SK-N-SH (cell line): ENCODE data around the gene CNEP1R1. TPM values are rescaled to one million over a fixed set of nuclear protein-coding genes. Genes with fewer than 3 reads are reported as not detected.

Source experiments
- CTCF ChIA-PET: fragments of 300-600, 350-600 bp; formaldehyde crosslinking; extraction: SDS; loops from one replicate; lab custom pipeline; 2021; lab: Yijun Ruan, JAX
- POLR2A ChIA-PET: fragments of 350-600 bp; sonication (Branson Sonifier 250); formaldehyde crosslinking; extraction: SDS; loops from one replicate; lab custom pipeline; 2020; ENCODE audit warnings: antibody characterized with exemption, inconsistent platforms; lab: Yijun Ruan, JAX
- DNase-seq: peaks from one replicate; pipeline ENCODE4 v3.0.0; 2012
- H2AFZ ChIP-seq: fragments of 200-600 bp; sonication (generic); 2 replicates; pipeline ENCODE4 v1.8.1; 2016; ENCODE audit warnings: antibody characterized with exemption, mild to moderate bottlenecking, low read depth
- H3F3A ChIP-seq: fragments of 200-600 bp; sonication (generic); replicated peaks from 2 replicates; pipeline ENCODE3; 2016; ENCODE audit warnings: antibody characterized with exemption, mild to moderate bottlenecking; ENCODE audit not compliant: insufficient read depth
- H3K27ac ChIP-seq, 2 experiments: fragments of 200-500 bp in 1 of 2; fragments of 200-600 bp in 1 of 2; sonication (Bioruptor generic) in 1 of 2; sonication (generic), shearing (Covaris generic) in 1 of 2; 2 replicates each; pipeline versions ENCODE4 v1.5.1 to v1.6.1; 2014 to 2016; ENCODE audit warnings: low read depth in 2 of 2, inconsistent platforms in 1 of 2, low read length in 1 of 2, mild to moderate bottlenecking in 1 of 2, mixed read lengths in 1 of 2
- H3K27me3 ChIP-seq: fragments of 200-600 bp; sonication (generic), shearing (Covaris generic); 2 replicates; pipeline ENCODE4 v1.6.1; 2016; ENCODE audit warnings: mixed run types; ENCODE audit not compliant: insufficient read depth
- H3K36me3 ChIP-seq, 2 experiments: fragments of 200-500 bp in 1 of 2; fragments of 200-600 bp in 1 of 2; sonication (Bioruptor generic) in 1 of 2; sonication (generic) in 1 of 2; replicated peaks in 1 of 2; 2 replicates each; pipeline versions ENCODE3 to v1.5.1; 2014 to 2016; ENCODE audit warnings: low read length in 1 of 2, mild to moderate bottlenecking in 1 of 2; ENCODE audit not compliant: insufficient read depth in 2 of 2, control insufficient read depth in 1 of 2
- H3K4me1 ChIP-seq, 2 experiments: fragments of 200-500 bp in 1 of 2; fragments of 200-600 bp in 1 of 2; sonication (Bioruptor generic) in 1 of 2; sonication (generic), shearing (Covaris generic) in 1 of 2; 2 replicates each; pipeline versions ENCODE4 v1.5.1 to v1.6.1; 2014 to 2016; ENCODE audit warnings: low read depth in 1 of 2, low read length in 1 of 2, mixed run types in 1 of 2; ENCODE audit not compliant: insufficient read depth in 2 of 2, control insufficient read depth in 1 of 2
- H3K4me2 ChIP-seq: fragments of 200-600 bp; sonication (generic), shearing (Covaris generic); 2 replicates; pipeline ENCODE4 v1.6.1; 2017; ENCODE audit warnings: mixed run types
- H3K4me3 ChIP-seq, 2 experiments: fragments of 200-500 bp in 1 of 2; fragments of 200-600 bp in 1 of 2; sonication (Bioruptor generic) in 1 of 2; sonication (generic), shearing (Covaris generic) in 1 of 2; 2 replicates each; pipeline versions ENCODE4 v1.5.1 to v1.8.1; 2014 to 2016; ENCODE audit warnings: low read depth in 2 of 2, inconsistent platforms in 1 of 2, low read length in 1 of 2, mild to moderate bottlenecking in 1 of 2, mixed read lengths in 1 of 2, moderate library complexity in 1 of 2
- H3K79me2 ChIP-seq: fragments of 200-600 bp; sonication (generic); 2 replicates; pipeline ENCODE4 v1.8.1; 2017; ENCODE audit warnings: mild to moderate bottlenecking; ENCODE audit not compliant: insufficient read depth
- H3K9ac ChIP-seq: fragments of 200-600 bp; sonication (generic); 2 replicates; pipeline ENCODE4 v1.6.1; 2017; ENCODE audit warnings: mixed run types
- H3K9me2 ChIP-seq: fragments of 200-600 bp; sonication (generic); 2 replicates; pipeline ENCODE4 v1.6.1; 2017; ENCODE audit warnings: mixed run types
- H3K9me3 ChIP-seq: fragments of 200-600 bp; sonication (generic); 2 replicates; pipeline ENCODE4 v1.6.1; 2017; ENCODE audit warnings: mixed run types, mild to moderate bottlenecking, moderate library complexity
- H4K20me1 ChIP-seq: fragments of 200-600 bp; sonication (generic); 2 replicates; pipeline ENCODE4 v1.6.1; 2017; ENCODE audit warnings: mild to moderate bottlenecking, mixed run types; ENCODE audit not compliant: insufficient read depth
- CHD2 ChIP-seq: fragments of 150-350 bp; IDR thresholded peaks from 2 replicates; pipeline ENCODE4 v1.6.1; 2018; ENCODE audit warnings: low read length; ENCODE audit not compliant: partially characterized antibody
- CTCF ChIP-seq: fragments of 200-600 bp; sonication (generic); IDR thresholded peaks from 2 replicates; pipeline ENCODE4 v1.6.1; 2017; ENCODE audit warnings: antibody characterized with exemption, mild to moderate bottlenecking, moderate library complexity
- ELF1 ChIP-seq: IDR thresholded peaks from 2 replicates; pipeline ENCODE4 v1.4.0; 2012
- EP300 ChIP-seq, 2 experiments: IDR thresholded peaks; 2 replicates each; pipeline versions ENCODE4 v1.4.0 to v1.6.1; 2012; ENCODE audit warnings: borderline replicate concordance in 1 of 2, low read depth in 1 of 2, low read length in 1 of 2
- FOSL2 ChIP-seq: IDR thresholded peaks from 2 replicates; pipeline ENCODE4 v1.4.0; 2012; ENCODE audit warnings: low read depth, mild to moderate bottlenecking, moderate library complexity, borderline replicate concordance
- FOXJ3 ChIP-seq: sonication (generic); formaldehyde crosslinking; IDR thresholded peaks from 2 replicates; pipeline ENCODE4 v1.5.1; 2020; ENCODE audit warnings: mild to moderate bottlenecking, missing genetic modification reagents
- GABPA ChIP-seq: IDR thresholded peaks from 2 replicates; pipeline ENCODE4 v1.4.0; 2012; ENCODE audit warnings: low read depth, mild to moderate bottlenecking
- GATA2 ChIP-seq: sonication (generic); formaldehyde crosslinking; IDR thresholded peaks from 2 replicates; pipeline ENCODE4 v1.5.0; 2020; ENCODE audit warnings: mild to moderate bottlenecking, missing genetic modification reagents
- IRF3 ChIP-seq: fragments of 150-350 bp; IDR thresholded peaks from 2 replicates; pipeline ENCODE4 v1.6.1; 2016; ENCODE audit warnings: mild to moderate bottlenecking, low read depth, low read length
- JUND ChIP-seq: IDR thresholded peaks from 2 replicates; pipeline ENCODE4 v1.4.0; 2012
- MEF2A ChIP-seq: IDR thresholded peaks from 2 replicates; pipeline ENCODE4 v1.4.0; 2012; ENCODE audit warnings: low read depth, borderline replicate concordance
- MXI1 ChIP-seq: IDR thresholded peaks from 2 replicates; pipeline ENCODE4 v1.6.1; 2012; ENCODE audit warnings: mild to moderate bottlenecking, low read depth, low read length, improper control_type of control experiment
- NFIC ChIP-seq: IDR thresholded peaks from 2 replicates; pipeline ENCODE4 v1.4.0; 2012; ENCODE audit warnings: borderline replicate concordance
- PBX3 ChIP-seq: IDR thresholded peaks from 2 replicates; pipeline ENCODE4; 2012
- RAD21 ChIP-seq: IDR thresholded peaks from 2 replicates; pipeline ENCODE4 v1.6.1; 2012; ENCODE audit warnings: mild to moderate bottlenecking, low read length
- RFX5 ChIP-seq: IDR thresholded peaks from 2 replicates; pipeline ENCODE4 v1.6.1; 2012; ENCODE audit warnings: mild to moderate bottlenecking, improper control_type of control experiment, low read length
- RXRA ChIP-seq: IDR thresholded peaks from 2 replicates; pipeline ENCODE4 v1.4.0; 2012; ENCODE audit warnings: low read depth, mild to moderate bottlenecking, borderline replicate concordance
- SIN3A ChIP-seq: IDR thresholded peaks from 2 replicates; pipeline ENCODE4 v1.6.1; 2012; ENCODE audit warnings: low read depth, mild to moderate bottlenecking, low read length, moderate library complexity, borderline replicate concordance
- SMC3 ChIP-seq: IDR thresholded peaks from 2 replicates; pipeline ENCODE4 v1.6.1; 2012; ENCODE audit warnings: low read depth, low read length, improper control_type of control experiment
- TCF12 ChIP-seq: IDR thresholded peaks from 2 replicates; pipeline ENCODE4 v1.4.0; 2012
- USF1 ChIP-seq: IDR thresholded peaks from 2 replicates; pipeline ENCODE4 v1.4.0; 2012; ENCODE audit warnings: low read depth, borderline replicate concordance
- YY1 ChIP-seq: IDR thresholded peaks from 2 replicates; pipeline ENCODE4 v1.4.0; 2012; ENCODE audit warnings: low read depth, mild to moderate bottlenecking
- ZBTB33 ChIP-seq: IDR thresholded peaks from 2 replicates; pipeline ENCODE4 v1.4.0; 2012; ENCODE audit warnings: low read depth, borderline replicate concordance
- WGBS: methylation state at CpG from one replicate; pipeline ENCODE4 v1.1.6; 2017; ENCODE audit warnings: low lambda C conversion rate; 5-methylcytosine and 5-hydroxymethylcytosine counted together
- polyA plus RNA-seq, 3 experiments: library from polyadenylated mRNA; depleted of rRNA; stranded (reverse); fragments of >200 nt; gene quantifications; 2 replicates each; pipeline ENCODE4 v1.2.3, GENCODE V29; 2012

CNEP1R1 gene
- polyA plus RNA-seq, 1 of the 3 experiments (the other 2 are of a cell fraction), result 19.2 TPM

- peaks cover 8% of the 10 kb centered on the region for H3F3A ChIP-seq
- H4K20me1 ChIP-seq, result no peaks in the 10 kb centered on the region
- peaks cover 31 to 40% of the 10 kb centered on the region in 2 experiments for H3K36me3 ChIP-seq
- H3K9me2 ChIP-seq, result no peaks in the 10 kb centered on the region
- no peak overlapping the region for H3K4me2 ChIP-seq
- DNase-seq, result no peak
- H3K9me3 ChIP-seq, result no peaks in the 10 kb centered on the region
- CTCF ChIA-PET, result interaction anchor here (1.5 to 2.0 kb wide), 2 partner anchors 14 to 725 kb away, joined by 3 to 10 read pairs; no protein-coding TSS in a partner anchor
- TF ChIP-seq RXRA, result no peak
- no peak for TF ChIP-seq ELF1
- TF ChIP-seq FOXJ3 (CRISPR knock-in tag), result no peak
- TF ChIP-seq PBX3, result no peak
- no peak for TF ChIP-seq SIN3A
- TF ChIP-seq MXI1, result no peak
- TF ChIP-seq TCF12, result no peak
- no peak for TF ChIP-seq FOSL2
- TF ChIP-seq RAD21, result no peak
- H3K9ac ChIP-seq, result no peak overlapping the region
- no peak overlapping the region for H2AFZ ChIP-seq
- peaks cover 15% of the 10 kb centered on the region; the same call in 1 of the 2 replicates for H3K79me2 ChIP-seq
- 81% methylated on average over 7 of the region's 7 CpGs for WGBS
- H3K27ac ChIP-seq, result no peak overlapping the region
- H3K4me3 ChIP-seq, result no peak overlapping the region
- H3K27me3 ChIP-seq, result no peaks in the 10 kb centered on the region
- H3K4me1 ChIP-seq, result no peaks in the 10 kb centered on the region
- POLR2A ChIA-PET, result no interaction called here
Observed at GRCh38 chr16:50081428-50082018, 56.5 kb downstream of the CNEP1R1 start.

GRCh38 chr16:50083996-50084395, 59.0 kb downstream of the CNEP1R1 start:
- Histone ChIP-seq H3K36me3 (peaks cover 43 to 44% of the 10 kb centered on the region in 2 experiments), H3K27ac (no peak overlapping the region), H2AFZ (no peak overlapping the region), H3K4me3 (no peak overlapping the region), H4K20me1 (no peaks in the 10 kb centered on the region), H3F3A (no peaks in the 10 kb centered on the region), H3K4me2 (no peak overlapping the region), H3K79me2 (peaks cover 15% of the 10 kb centered on the region; the same call in 1 of the 2 replicates), H3K9me2 (no peaks in the 10 kb centered on the region), H3K27me3 (no peaks in the 10 kb centered on the region), H3K9me3 (no peaks in the 10 kb centered on the region), H3K4me1 (no peaks in the 10 kb centered on the region), H3K9ac (no peak overlapping the region)
- POLR2A ChIA-PET, result no interaction called here
- DNase-seq, result no peak
- 94% methylated on average over 8 of the region's 8 CpGs for WGBS
- CTCF ChIA-PET, result interaction anchor here (0.9 to 1.3 kb wide), 3 partner anchors 8 to 59 kb away, joined by 3 to 5 read pairs (median 5); partner anchors contain the start of gene CNEP1R1
- TF ChIP-seq IRF3 (no peak), EP300 (IDR thresholded peaks at IDR 0.05; ENCODE audit: borderline replicate concordance in 1 of 2, low read depth in 1 of 2, low read length in 1 of 2) (no peak), MXI1 (no peak), GATA2 (CRISPR knock-in tag) (no peak), NFIC (no peak), YY1 (no peak), CTCF (no peak), RFX5 (no peak), GABPA (no peak), CHD2 (no peak), ZBTB33 (no peak), JUND (no peak), RAD21 (no peak), SIN3A (no peak), MEF2A (no peak), ELF1 (no peak), USF1 (no peak), SMC3 (no peak)
